MCF 10A (cell line): Measurements from ENCODE around the gene PACRG. TPM values are rescaled to one million over a fixed set of nuclear protein-coding genes. Genes with fewer than 3 reads are reported as not detected.

Experiments
- BruUV-seq: library from RNA; stranded (reverse); fragments of 400-500 nt; replicated peaks from 2 replicates; lab custom pipeline; 2021; lab: Mats Ljungman, UMichigan
- CTCF ChIA-PET: fragments of 300-600 bp; sonication (Branson Sonifier 250); formaldehyde crosslinking; extraction: SDS; loops from one replicate; lab custom pipeline; 2021; ENCODE audit warnings: antibody characterized with exemption, inconsistent platforms; lab: Yijun Ruan, JAX
- POLR2A ChIA-PET: fragments of 300-600, 350-650 bp; sonication (Branson Sonifier 250); formaldehyde crosslinking; extraction: SDS; loops from one replicate; lab custom pipeline; 2020; ENCODE audit warnings: antibody characterized with exemption, inconsistent platforms; lab: Yijun Ruan, JAX
- DNase-seq: peaks from one replicate; pipeline ENCODE4 v3.0.0-alpha.2; 2018; ENCODE audit not compliant: unreplicated experiment
- H3K27ac Mint-ChIP-seq: one replicate; pipeline ENCODE4 v1.8.0; 2022; ENCODE audit warnings: mild to moderate bottlenecking, low read depth, mixed read lengths; ENCODE audit not compliant: unreplicated experiment
- H3K27me3 Mint-ChIP-seq: one replicate; pipeline ENCODE4 v1.8.0; 2022; ENCODE audit warnings: mixed read lengths; ENCODE audit not compliant: insufficient read depth, unreplicated experiment
- H3K36me3 Mint-ChIP-seq: one replicate; pipeline ENCODE4 v1.8.0; 2022; ENCODE audit warnings: mild to moderate bottlenecking, moderate library complexity, mixed read lengths; ENCODE audit not compliant: insufficient read depth, unreplicated experiment
- H3K4me1 Mint-ChIP-seq: one replicate; pipeline ENCODE4 v1.8.0; 2022; ENCODE audit warnings: mixed read lengths; ENCODE audit not compliant: insufficient read depth, unreplicated experiment
- H3K4me3 Mint-ChIP-seq: one replicate; pipeline ENCODE4 v1.8.0; 2022; ENCODE audit warnings: mild to moderate bottlenecking, moderate library complexity, mixed read lengths; ENCODE audit not compliant: unreplicated experiment
- H3K9me3 Mint-ChIP-seq: one replicate; pipeline ENCODE4 v1.8.0; 2022; ENCODE audit warnings: mixed read lengths; ENCODE audit not compliant: unreplicated experiment
- intact Hi-C: fragments of 100-400 bp; cut with micrococcal nuclease; formaldehyde crosslinking; loops from 2 replicates; pipeline ENCODE4 v1.14.1; 2022
- total RNA-seq: library from RNA; stranded (reverse); gene quantifications from 2 replicates; pipeline ENCODE4 v1.2.3, GENCODE V29; 2022
- TF ChIP-seq, protein P1 (sequence below): fragments of 200-600 bp; IDR thresholded peaks from one replicate; pipeline ENCODE4 v1.8.0; 2022; ENCODE audit warnings: antibody characterized with exemption, mild to moderate bottlenecking; ENCODE audit not compliant: unreplicated experiment

Gene PACRG
- total RNA-seq, 1 experiment from 2014 or later, result not detected

DNA sequence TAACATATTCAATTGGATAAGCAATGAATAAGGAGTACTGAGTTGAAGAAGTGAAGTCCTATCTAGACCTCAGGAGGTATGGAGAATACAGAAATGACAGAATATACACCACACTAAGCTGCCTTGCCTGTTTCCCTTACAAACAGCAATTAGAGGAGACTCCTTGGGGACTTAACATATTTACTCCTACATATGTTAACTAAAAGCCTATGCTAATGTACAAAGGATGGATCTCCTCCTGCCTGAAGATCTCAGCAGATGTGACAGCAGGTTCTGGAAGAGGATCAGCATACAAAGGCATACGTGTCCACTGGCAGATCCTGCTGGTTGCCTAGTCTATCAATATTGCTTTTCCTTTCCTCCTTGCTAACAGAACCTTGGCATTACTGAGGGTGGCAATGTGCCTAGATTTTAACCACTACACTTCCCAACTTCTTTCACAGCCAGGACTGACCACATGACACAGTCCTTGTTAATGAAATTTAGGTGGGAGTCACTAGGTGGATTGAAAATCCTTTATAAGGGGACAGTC lies 29.8 kb upstream of the PACRG start:
- H3K27ac Mint-ChIP-seq, result no peak overlapping the region
- H3K4me3 Mint-ChIP-seq, result no peak overlapping the region
- H3K4me1 Mint-ChIP-seq, result peaks cover 6% of the 10 kb centered on the region
- ChIA-PET CTCF (no interaction called here), POLR2A (no interaction called here)
- intact Hi-C loops, result no loop called here
- BruUV-seq, result no TSS peak
- DNase-seq, result no peak
- H3K36me3 Mint-ChIP-seq, result no peaks in the 10 kb centered on the region
- no peaks in the 10 kb centered on the region for H3K9me3 Mint-ChIP-seq
- H3K27me3 Mint-ChIP-seq, result no peaks in the 10 kb centered on the region
- TF ChIP-seq, protein P1, sequence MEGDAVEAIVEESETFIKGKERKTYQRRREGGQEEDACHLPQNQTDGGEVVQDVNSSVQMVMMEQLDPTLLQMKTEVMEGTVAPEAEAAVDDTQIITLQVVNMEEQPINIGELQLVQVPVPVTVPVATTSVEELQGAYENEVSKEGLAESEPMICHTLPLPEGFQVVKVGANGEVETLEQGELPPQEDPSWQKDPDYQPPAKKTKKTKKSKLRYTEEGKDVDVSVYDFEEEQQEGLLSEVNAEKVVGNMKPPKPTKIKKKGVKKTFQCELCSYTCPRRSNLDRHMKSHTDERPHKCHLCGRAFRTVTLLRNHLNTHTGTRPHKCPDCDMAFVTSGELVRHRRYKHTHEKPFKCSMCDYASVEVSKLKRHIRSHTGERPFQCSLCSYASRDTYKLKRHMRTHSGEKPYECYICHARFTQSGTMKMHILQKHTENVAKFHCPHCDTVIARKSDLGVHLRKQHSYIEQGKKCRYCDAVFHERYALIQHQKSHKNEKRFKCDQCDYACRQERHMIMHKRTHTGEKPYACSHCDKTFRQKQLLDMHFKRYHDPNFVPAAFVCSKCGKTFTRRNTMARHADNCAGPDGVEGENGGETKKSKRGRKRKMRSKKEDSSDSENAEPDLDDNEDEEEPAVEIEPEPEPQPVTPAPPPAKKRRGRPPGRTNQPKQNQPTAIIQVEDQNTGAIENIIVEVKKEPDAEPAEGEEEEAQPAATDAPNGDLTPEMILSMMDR, result no peak

- Mint-ChIP-seq H3K27me3 (no peaks in the 10 kb centered on the region), H3K4me1 (peaks cover 6% of the 10 kb centered on the region), H3K4me3 (no peak overlapping the region), H3K36me3 (no peaks in the 10 kb centered on the region), H3K9me3 (no peaks in the 10 kb centered on the region), H3K27ac (no peak overlapping the region)
- TF ChIP-seq, protein P1, result no peak
- POLR2A ChIA-PET, result no interaction called here
- BruUV-seq, result no TSS peak
- DNase-seq, result no peak
- intact Hi-C loops, result no loop called here
- CTCF ChIA-PET, result no interaction called here
These were observed 29.3 kb upstream of the PACRG start for GRCh38 chr6:162698440-162698839.

- BruUV-seq, result no TSS peak
- Mint-ChIP-seq H3K9me3 (no peaks in the 10 kb centered on the region), H3K27ac (no peak overlapping the region), H3K4me1 (peaks cover 6% of the 10 kb centered on the region), H3K4me3 (no peak overlapping the region), H3K36me3 (no peaks in the 10 kb centered on the region), H3K27me3 (no peaks in the 10 kb centered on the region)
- TF ChIP-seq, protein P1, result no peak
- DNase-seq, result no peak
- intact Hi-C loops, result no loop called here
- ChIA-PET POLR2A (interaction anchor here (1.3 kb wide), 1 partner anchor 27 kb away, joined by 3 read pairs; no protein-coding TSS in a partner anchor), CTCF (no interaction called here)
These were observed 27.8 kb upstream of the PACRG start for GRCh38 chr6:162699961-162700360.

DNA sequence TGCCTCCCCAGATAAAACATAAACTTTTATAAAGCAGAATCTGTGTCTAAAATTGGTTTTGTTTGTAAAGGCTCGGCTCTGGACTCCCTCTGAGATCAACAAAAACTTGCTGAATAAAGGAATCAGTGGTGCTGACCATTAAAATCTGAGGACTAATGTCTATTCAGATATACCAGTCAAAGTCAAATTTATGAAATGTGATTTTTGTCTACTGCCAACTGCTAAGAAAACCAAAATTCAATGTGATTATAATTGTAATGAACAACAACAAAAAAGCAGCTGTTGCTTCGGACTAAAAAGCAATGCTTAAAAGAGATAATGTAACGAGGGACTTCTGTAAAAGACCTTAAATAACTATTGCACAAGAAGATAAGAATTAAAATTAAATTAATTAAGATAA lies 26.8 kb upstream of the PACRG start:
- Mint-ChIP-seq H3K36me3 (peaks cover under 1% of the 10 kb centered on the region), H3K27me3 (no peaks in the 10 kb centered on the region), H3K27ac (no peak overlapping the region), H3K4me3 (no peak overlapping the region), H3K9me3 (no peaks in the 10 kb centered on the region), H3K4me1 (peaks cover 6% of the 10 kb centered on the region)
- no TSS peak for BruUV-seq
- TF ChIP-seq, protein P1, result no peak
- intact Hi-C loops, result no loop called here
- POLR2A ChIA-PET, result interaction anchor here (1.3 kb wide), 1 partner anchor 26 kb away, joined by 3 read pairs; no protein-coding TSS in a partner anchor
- CTCF ChIA-PET, result no interaction called here
- DNase-seq, result no peak
